Peyer's patch (tissue), 4 donors: ENCODE measurements around the gene TTC9.

ENCODE experiments used
- POLR2A ChIP-seq, 2 donors: fragments of 450-650 bp; IDR thresholded peaks; one replicate each; pipeline ENCODE4 v1.5.1; 2017; ENCODE audit warnings: antibody characterized with exemption in 2 of 2, mild to moderate bottlenecking in 2 of 2, moderate library complexity in 2 of 2
- TF ChIP-seq, protein P1 (sequence below), 6 experiments: fragments of 450-650 bp in 4 of 6; fragments of 200-600 bp in 2 of 6; sonication (generic) in 1 of 6; IDR thresholded peaks; one replicate each; pipeline ENCODE4 v1.5.1; 2017 to 2019; ENCODE audit warnings: antibody characterized with exemption in 6 of 6, mild to moderate bottlenecking in 3 of 6, moderate library complexity in 1 of 6

DNA sequence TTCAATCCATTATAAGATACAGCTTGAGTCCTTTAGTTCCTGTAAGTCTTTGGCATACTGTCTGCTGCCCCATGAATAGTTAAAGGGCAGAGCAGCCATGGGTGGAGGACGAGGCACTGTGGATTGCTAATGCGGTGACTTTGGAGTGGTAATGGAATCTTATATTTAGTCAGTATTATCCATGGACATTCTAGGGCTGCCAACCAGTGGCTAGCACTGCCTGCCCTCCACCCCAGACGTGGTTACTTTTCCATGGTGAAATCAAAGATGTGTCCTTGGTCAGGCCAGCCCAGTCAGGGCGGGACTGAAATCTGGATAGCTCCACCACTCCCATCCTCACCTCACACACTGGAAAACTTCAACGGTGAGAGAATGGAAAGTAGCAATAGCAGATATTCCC is 2.3 kb downstream of the TTC9 start:
- TF ChIP-seq POLR2A (IDR thresholded peaks at IDR 0.05), result no peak
- TF ChIP-seq, protein P1, sequence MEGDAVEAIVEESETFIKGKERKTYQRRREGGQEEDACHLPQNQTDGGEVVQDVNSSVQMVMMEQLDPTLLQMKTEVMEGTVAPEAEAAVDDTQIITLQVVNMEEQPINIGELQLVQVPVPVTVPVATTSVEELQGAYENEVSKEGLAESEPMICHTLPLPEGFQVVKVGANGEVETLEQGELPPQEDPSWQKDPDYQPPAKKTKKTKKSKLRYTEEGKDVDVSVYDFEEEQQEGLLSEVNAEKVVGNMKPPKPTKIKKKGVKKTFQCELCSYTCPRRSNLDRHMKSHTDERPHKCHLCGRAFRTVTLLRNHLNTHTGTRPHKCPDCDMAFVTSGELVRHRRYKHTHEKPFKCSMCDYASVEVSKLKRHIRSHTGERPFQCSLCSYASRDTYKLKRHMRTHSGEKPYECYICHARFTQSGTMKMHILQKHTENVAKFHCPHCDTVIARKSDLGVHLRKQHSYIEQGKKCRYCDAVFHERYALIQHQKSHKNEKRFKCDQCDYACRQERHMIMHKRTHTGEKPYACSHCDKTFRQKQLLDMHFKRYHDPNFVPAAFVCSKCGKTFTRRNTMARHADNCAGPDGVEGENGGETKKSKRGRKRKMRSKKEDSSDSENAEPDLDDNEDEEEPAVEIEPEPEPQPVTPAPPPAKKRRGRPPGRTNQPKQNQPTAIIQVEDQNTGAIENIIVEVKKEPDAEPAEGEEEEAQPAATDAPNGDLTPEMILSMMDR (IDR thresholded peaks at IDR 0.05), result no peak
